Suprapubic skin (tissue), 4 donors: ENCODE measurements around the gene TELO2. TPM values are rescaled to one million over a fixed set of nuclear protein-coding genes. Genes with fewer than 3 reads are reported as not detected.

ENCODE experiments used
- DNase-seq, 2 donors: peaks; one replicate each; pipeline ENCODE4 v3.0.0-alpha.2; 2019; ENCODE audit warnings: low spot score in 2 of 2
- H3K27ac ChIP-seq: fragments of 200-600 bp; sonication (generic); one replicate; pipeline ENCODE4 v1.5.1; 2019
- H3K27me3 ChIP-seq: fragments of 200-600 bp; sonication (generic); one replicate; pipeline ENCODE4 v1.5.1; 2019
- H3K36me3 ChIP-seq: fragments of 200-600 bp; sonication (generic); one replicate; pipeline ENCODE4 v1.5.1; 2019
- H3K4me1 ChIP-seq: fragments of 200-600 bp; sonication (generic); one replicate; pipeline ENCODE4 v1.5.1; 2019
- H3K4me3 ChIP-seq: fragments of 200-600 bp; sonication (generic); one replicate; pipeline ENCODE4 v1.5.1; 2019; ENCODE audit warnings: mild to moderate bottlenecking
- H3K9me3 ChIP-seq: fragments of 200-600 bp; sonication (generic); one replicate; pipeline ENCODE4 v1.5.1; 2019
- EP300 ChIP-seq: sonication (generic); formaldehyde crosslinking; IDR thresholded peaks from one replicate; pipeline ENCODE4 v1.6.1; 2017; ENCODE audit warnings: antibody characterized with exemption
- POLR2A ChIP-seq, 2 donors: fragments of 450-650 bp; IDR thresholded peaks; one replicate each; pipeline ENCODE4 v1.6.1; 2017; ENCODE audit warnings: antibody characterized with exemption in 2 of 2, mild to moderate bottlenecking in 2 of 2, moderate library complexity in 2 of 2
- POLR2AphosphoS5 ChIP-seq, 3 donors: sonication (generic); formaldehyde crosslinking; IDR thresholded peaks; one replicate each; pipeline ENCODE4 v1.6.1; 2017; ENCODE audit warnings: antibody characterized with exemption in 3 of 3
- whole genome bisulfite sequencing: methylation state at CpG from one replicate; pipeline ENCODE4 v1.1.5; 2018; 5-methylcytosine and 5-hydroxymethylcytosine counted together
- total RNA-seq, 4 donors: library from RNA; depleted of rRNA; stranded (reverse); fragments of >200 nt; gene quantifications; one replicate each; pipeline ENCODE4 v1.1.0, GENCODE V29; 2016
- TF ChIP-seq, protein P1 (sequence below), 2 donors: fragments of 200-600 bp in 1 of 2; fragments of 450-650 bp in 1 of 2; sonication (generic) in 1 of 2; IDR thresholded peaks; one replicate each; pipeline ENCODE4 v1.5.1; 2016 to 2019; ENCODE audit warnings: antibody characterized with exemption in 2 of 2, mild to moderate bottlenecking in 1 of 2, moderate library complexity in 1 of 2

The TELO2 gene
- total RNA-seq, 4 donors from 2014 or later: 28.1 to 86.1 (median 35.2) TPM

DNA sequence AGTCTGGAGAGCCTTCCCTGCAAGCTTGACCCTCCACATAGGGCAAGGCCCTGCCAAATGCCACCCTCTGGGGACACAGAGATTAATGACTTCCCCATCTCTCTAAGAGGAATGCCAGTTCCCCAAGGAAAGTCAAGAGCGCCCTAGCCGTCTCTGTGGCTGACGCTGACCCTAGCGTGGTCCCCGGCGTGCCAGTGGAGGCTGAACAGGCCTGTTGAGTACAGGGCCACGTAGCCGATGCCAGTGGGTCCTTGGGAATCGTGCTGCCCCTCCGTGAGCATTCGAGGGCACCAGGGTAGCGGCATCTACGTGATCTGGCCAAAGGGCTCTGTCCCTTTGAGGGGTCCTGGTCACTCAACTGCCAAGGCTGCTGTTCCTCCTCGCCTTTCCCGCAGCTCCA, 57.5 kb downstream of the TELO2 start:
- TF ChIP-seq, protein P1, sequence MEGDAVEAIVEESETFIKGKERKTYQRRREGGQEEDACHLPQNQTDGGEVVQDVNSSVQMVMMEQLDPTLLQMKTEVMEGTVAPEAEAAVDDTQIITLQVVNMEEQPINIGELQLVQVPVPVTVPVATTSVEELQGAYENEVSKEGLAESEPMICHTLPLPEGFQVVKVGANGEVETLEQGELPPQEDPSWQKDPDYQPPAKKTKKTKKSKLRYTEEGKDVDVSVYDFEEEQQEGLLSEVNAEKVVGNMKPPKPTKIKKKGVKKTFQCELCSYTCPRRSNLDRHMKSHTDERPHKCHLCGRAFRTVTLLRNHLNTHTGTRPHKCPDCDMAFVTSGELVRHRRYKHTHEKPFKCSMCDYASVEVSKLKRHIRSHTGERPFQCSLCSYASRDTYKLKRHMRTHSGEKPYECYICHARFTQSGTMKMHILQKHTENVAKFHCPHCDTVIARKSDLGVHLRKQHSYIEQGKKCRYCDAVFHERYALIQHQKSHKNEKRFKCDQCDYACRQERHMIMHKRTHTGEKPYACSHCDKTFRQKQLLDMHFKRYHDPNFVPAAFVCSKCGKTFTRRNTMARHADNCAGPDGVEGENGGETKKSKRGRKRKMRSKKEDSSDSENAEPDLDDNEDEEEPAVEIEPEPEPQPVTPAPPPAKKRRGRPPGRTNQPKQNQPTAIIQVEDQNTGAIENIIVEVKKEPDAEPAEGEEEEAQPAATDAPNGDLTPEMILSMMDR (IDR thresholded peaks at IDR 0.05): no peak
- no peak for TF ChIP-seq POLR2A (IDR thresholded peaks at IDR 0.05)
- no peak for TF ChIP-seq EP300
- no peak for TF ChIP-seq POLR2AphosphoS5 (IDR thresholded peaks at IDR 0.05)
- no peaks in the 10 kb centered on the region for H3K27me3 ChIP-seq
- H3K36me3 ChIP-seq: peaks cover 22% of the 10 kb centered on the region
- peaks cover 51% of the 10 kb centered on the region for H3K4me1 ChIP-seq
- no peaks in the 10 kb centered on the region for H3K9me3 ChIP-seq
- H3K27ac ChIP-seq: no peak overlapping the region
- H3K4me3 ChIP-seq: no peak overlapping the region
- DNase-seq: no peak
- WGBS: 96% methylated on average over 8 of the region's 15 CpGs

DNA sequence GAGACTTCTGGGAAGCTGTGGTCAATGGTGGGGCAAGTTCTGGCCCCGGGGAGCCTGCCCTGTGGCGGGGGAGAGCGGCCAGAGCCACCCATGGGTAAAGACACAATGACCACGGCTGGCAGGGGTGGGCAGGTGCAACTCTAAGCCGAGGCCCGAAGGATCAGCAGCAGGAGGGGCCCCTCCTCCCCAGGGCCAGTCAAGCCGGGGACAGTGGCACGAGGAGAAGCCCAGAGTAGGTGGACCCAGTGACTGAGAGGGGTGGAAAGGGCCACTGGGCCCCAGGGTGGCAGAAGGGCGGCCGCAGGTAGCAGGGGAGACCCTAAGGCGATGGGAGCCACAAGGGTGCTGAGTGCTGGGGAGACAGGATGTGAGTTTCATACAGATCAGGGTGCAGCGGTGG, 58.0 kb downstream of the TELO2 start:
- no peak for DNase-seq
- Histone ChIP-seq H3K27ac (no peak overlapping the region), H3K36me3 (peaks cover 22% of the 10 kb centered on the region), H3K27me3 (no peaks in the 10 kb centered on the region), H3K4me1 (peaks cover 50% of the 10 kb centered on the region), H3K9me3 (no peaks in the 10 kb centered on the region), H3K4me3 (no peak overlapping the region)
- TF ChIP-seq POLR2A (IDR thresholded peaks at IDR 0.05) (no peak), POLR2AphosphoS5 (IDR thresholded peaks at IDR 0.05) (no peak), EP300 (no peak)
- TF ChIP-seq, protein P1 (IDR thresholded peaks at IDR 0.05): no peak
- WGBS: 87% methylated on average over 10 of the region's 12 CpGs

DNA sequence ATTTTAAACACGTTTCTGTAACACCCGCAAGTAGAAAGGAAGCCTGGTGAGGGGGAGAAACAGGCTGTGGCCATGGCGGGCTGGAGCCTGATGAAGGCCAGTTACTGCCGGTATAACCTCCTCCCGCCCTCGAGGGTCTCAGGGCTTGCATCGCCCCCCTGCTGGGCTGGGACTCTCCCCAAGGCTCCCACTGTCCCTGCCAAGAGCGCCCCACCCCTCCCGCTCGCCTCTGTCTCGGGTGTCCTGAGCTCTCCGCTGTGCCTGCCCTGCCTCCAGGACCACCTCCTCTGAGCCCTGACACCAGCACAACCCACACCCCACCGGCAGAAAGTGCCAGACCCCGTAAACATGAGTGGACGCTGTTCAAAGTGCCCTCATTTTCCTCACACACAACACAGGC, 59.0 kb downstream of the TELO2 start:
- H3K9me3 ChIP-seq: no peaks in the 10 kb centered on the region
- no peak overlapping the region for H3K27ac ChIP-seq
- no peak for DNase-seq
- 83% methylated on average over 10 of the region's 15 CpGs for WGBS
- H3K4me3 ChIP-seq: no peak overlapping the region
- no peaks in the 10 kb centered on the region for H3K27me3 ChIP-seq
- peaks cover 49% of the 10 kb centered on the region for H3K4me1 ChIP-seq
- TF ChIP-seq POLR2AphosphoS5 (IDR thresholded peaks at IDR 0.05): no peak
- TF ChIP-seq EP300: no peak
- TF ChIP-seq, protein P1 (IDR thresholded peaks at IDR 0.05): no peak
- TF ChIP-seq POLR2A (IDR thresholded peaks at IDR 0.05): no peak
- H3K36me3 ChIP-seq: peaks cover 24% of the 10 kb centered on the region

DNA sequence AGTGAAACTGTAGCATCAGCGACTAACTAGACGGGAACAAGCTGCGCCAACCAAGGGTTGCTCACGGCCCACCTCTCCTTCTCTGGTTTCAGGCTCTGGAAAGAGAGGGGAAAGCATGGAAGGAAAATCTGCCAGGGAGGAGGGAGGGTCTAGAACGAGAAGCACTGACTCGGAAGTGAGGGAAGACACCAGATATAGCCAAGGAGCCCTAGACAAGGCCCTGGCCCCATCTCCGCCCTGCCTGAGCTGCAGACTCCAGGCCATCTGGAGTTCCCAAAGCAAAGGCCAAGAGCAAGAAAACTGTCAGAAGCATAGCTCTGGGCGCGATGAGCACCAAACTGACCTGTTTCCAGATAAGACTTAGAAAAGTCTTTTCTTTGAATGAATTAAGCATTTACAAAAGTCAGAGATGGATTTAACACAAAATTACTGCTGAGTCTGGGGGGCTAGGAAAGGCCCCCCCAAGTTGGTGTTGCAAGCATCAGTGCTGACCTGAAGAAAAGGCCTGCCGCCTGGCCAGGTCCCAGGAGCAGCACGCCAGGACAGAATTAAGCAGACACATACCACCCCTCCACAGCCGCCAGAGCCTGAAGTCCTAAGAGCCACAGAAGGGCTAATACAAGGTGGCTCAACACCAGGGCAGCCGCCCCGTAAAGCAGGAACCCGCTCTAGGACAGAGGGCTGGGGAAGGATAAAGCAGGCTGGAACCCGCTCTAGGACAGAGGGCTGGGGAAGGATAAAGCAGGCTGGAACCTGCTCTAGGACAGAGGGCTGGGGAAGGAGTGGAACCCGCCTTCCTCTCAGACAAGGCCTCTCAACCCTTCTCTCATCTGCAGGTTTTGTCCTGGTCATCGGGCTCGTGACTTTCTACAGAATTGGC, 61.0 kb downstream of the TELO2 start:
- 82% methylated on average over 19 of the region's 19 CpGs for WGBS

More for the DNA sequence above, 61.0 kb downstream of the TELO2 start:
- TF ChIP-seq EP300: no peak
- no peak for TF ChIP-seq POLR2AphosphoS5 (IDR thresholded peaks at IDR 0.05)
- TF ChIP-seq, protein P1 (IDR thresholded peaks at IDR 0.05): no peak
- TF ChIP-seq POLR2A (IDR thresholded peaks at IDR 0.05): no peak
- Histone ChIP-seq H3K27me3 (no peaks in the 10 kb centered on the region), H3K27ac (no peak overlapping the region), H3K4me3 (no peak overlapping the region), H3K4me1 (peaks cover 35% of the 10 kb centered on the region), H3K9me3 (no peaks in the 10 kb centered on the region), H3K36me3 (peaks cover 44% of the 10 kb centered on the region)
- no peak for DNase-seq
